T-helper 2 cell treated with Interferon-gamma antibody and Interleukin-4, amounts not matched to agents 5 μg/mL and 100 μg/mL, for 36 hours (primary cell): ENCODE measurements around the gene ABHD5.
"Not testable (repeated sequence)": the region's sequence is repeated elsewhere in the genome, so short reads cannot be mapped to it uniquely, and the experiment has no call there.

Experiments used
- DNase-seq: peaks from one replicate; pipeline ENCODE4 v3.0.0; 2021; ENCODE audit warnings: low spot score
- H3K27ac Mint-ChIP-seq: one replicate; pipeline ENCODE4 v1.8.0; 2021; ENCODE audit warnings: mild to moderate bottlenecking, mixed read lengths
- H3K27me3 Mint-ChIP-seq: one replicate; pipeline ENCODE4 v1.8.0; 2021; ENCODE audit warnings: low read depth, mixed read lengths
- H3K36me3 Mint-ChIP-seq: one replicate; pipeline ENCODE4 v1.8.0; 2021; ENCODE audit warnings: low read depth, mixed read lengths
- H3K4me1 Mint-ChIP-seq: one replicate; pipeline ENCODE4 v1.8.0; 2021; ENCODE audit warnings: low read depth, mixed read lengths
- H3K4me3 Mint-ChIP-seq: one replicate; pipeline ENCODE4 v1.8.0; 2022; ENCODE audit warnings: mild to moderate bottlenecking, moderate library complexity, mixed read lengths
- H3K9me3 Mint-ChIP-seq: one replicate; pipeline ENCODE4 v1.8.0; 2021; ENCODE audit warnings: mixed read lengths

The ABHD5 gene

DNA sequence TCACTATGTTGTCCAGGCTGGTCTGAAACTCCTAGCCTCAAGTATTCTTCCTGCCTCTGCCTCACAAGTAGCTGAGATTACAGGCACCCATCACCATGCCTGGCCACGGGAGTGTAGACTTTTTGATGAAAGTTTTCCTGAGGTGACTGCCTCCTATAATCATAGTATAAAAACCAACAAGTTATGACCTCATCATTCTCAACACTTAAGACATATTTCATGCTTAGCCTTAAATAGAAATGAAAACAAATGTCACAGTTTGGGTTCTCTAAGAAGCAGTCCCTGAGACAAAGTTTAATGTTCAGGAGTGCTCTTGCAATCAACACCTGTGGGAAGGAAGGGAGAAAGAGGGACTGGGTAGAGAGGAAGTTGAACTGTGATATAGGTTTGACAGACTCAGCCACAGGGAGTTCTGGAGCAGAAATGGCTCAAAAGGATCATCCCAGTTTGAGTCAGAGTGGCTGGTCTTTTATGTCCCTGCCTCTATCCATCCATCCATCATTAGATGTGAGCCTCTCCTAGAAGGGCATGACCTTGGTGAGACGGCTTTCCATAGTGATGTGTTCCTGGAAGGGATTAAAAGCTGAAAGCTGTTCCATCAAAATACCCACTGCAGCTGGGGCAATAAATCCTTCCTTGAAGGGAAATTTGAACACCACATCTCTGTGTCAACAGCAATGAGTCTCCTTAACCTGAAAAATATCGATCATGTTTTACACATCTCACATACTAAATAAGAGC lies 16.2 kb upstream of the ABHD5 start:
- no peak for DNase-seq
- Mint-ChIP-seq H3K9me3 (no peaks in the 10 kb centered on the region), H3K4me3 (no peak overlapping the region), H3K27ac (no peak overlapping the region), H3K27me3 (peaks cover 7% of the 10 kb centered on the region), H3K36me3 (no peaks in the 10 kb centered on the region), H3K4me1 (no peaks in the 10 kb centered on the region)

DNA sequence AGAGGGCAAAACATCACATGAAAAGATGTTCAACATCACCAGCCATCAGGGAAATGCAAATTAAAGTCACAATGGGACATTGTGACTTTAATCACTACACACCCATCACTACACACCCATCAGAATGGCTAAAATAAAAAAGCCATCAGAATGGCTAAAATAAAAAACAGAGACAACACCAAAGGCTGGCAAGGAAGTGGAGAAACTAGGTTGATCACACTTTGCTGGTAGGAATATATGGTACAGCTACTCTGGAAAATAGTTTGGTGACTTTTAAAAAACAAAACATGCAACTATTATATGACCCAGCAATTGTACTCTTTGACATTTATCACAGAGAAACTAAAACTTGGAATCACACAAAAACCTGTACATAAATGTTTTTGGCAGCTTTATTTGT lies 15.1 kb upstream of the ABHD5 start:
- H3K36me3 Mint-ChIP-seq = no peaks in the 10 kb centered on the region
- no peak overlapping the region for H3K4me3 Mint-ChIP-seq
- H3K27ac Mint-ChIP-seq = no peak overlapping the region
- H3K9me3 Mint-ChIP-seq = no peaks in the 10 kb centered on the region
- H3K27me3 Mint-ChIP-seq = peaks cover 7% of the 10 kb centered on the region
- DNase-seq = no peak
- H3K4me1 Mint-ChIP-seq = no peaks in the 10 kb centered on the region

DNA sequence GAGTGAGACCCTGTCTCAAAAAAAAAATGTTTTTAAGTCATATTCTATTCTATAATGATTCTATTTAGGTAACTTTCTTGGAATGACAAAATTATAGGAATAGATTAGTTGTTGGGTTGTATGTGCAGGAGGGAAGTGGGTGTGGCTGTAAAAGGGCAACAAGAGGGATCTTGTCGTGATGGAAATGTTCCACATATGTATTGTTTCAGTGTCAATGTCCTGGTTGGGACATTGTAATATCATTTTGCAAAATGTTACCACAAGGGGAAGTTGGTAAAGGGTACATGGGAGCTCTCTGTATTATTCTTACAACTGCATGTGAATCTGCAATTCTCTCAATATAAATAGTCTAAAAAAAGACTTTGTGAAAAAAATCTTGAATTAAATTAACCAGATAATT lies 14.3 kb upstream of the ABHD5 start:
- Mint-ChIP-seq H3K9me3 (no peaks in the 10 kb centered on the region), H3K4me3 (no peak overlapping the region), H3K36me3 (no peaks in the 10 kb centered on the region), H3K27me3 (peaks cover 4% of the 10 kb centered on the region), H3K4me1 (no peaks in the 10 kb centered on the region), H3K27ac (no peak overlapping the region)
- DNase-seq = no peak

- H3K4me1 Mint-ChIP-seq, H3K27ac Mint-ChIP-seq, DNase-seq, H3K9me3 Mint-ChIP-seq, H3K36me3 Mint-ChIP-seq, H3K4me3 Mint-ChIP-seq, H3K27me3 Mint-ChIP-seq: not testable (repeated sequence)
Observed at GRCh38 chr3:43678375-43678774, 12.4 kb upstream of the ABHD5 start.

- H3K9me3 Mint-ChIP-seq, H3K4me1 Mint-ChIP-seq, H3K27me3 Mint-ChIP-seq, H3K27ac Mint-ChIP-seq, DNase-seq, H3K36me3 Mint-ChIP-seq, H3K4me3 Mint-ChIP-seq: not testable (repeated sequence)
Observed at GRCh38 chr3:43678887-43679449, 11.8 kb upstream of the ABHD5 start.

- H3K27me3 Mint-ChIP-seq, H3K9me3 Mint-ChIP-seq, H3K4me3 Mint-ChIP-seq, DNase-seq, H3K36me3 Mint-ChIP-seq, H3K27ac Mint-ChIP-seq, H3K4me1 Mint-ChIP-seq: not testable (repeated sequence)
Observed at GRCh38 chr3:43680857-43681256, 9.9 kb upstream of the ABHD5 start.

GRCh38 chr3:43684944-43685343 lies 5.8 kb upstream of the ABHD5 start:
- Mint-ChIP-seq H3K9me3 (no peaks in the 10 kb centered on the region), H3K27me3 (peaks cover 9% of the 10 kb centered on the region)

DNA sequence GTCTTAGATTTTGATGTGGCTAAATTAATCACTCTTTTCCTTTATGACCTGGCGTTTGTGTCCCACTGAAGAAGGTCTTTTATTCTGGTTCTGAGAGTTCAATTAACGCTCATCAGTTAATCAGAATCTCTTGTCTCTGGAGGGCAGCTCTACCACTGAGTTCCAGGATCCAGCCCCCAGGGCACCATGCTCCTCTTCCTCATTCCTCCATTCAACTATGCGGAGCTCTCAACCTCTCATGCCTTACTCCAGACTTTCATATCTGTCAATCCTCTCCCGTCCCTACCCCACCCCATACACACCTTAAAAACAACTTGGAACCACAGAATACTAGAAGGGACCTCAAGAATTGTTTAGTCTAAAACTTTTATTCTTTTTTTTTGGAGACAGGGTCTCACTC lies 4.8 kb upstream of the ABHD5 start:
- peaks cover 5% of the 10 kb centered on the region for H3K4me1 Mint-ChIP-seq
- peaks cover 13% of the 10 kb centered on the region for H3K27me3 Mint-ChIP-seq
- H3K4me3 Mint-ChIP-seq = no peak overlapping the region
- H3K36me3 Mint-ChIP-seq = no peaks in the 10 kb centered on the region
- H3K27ac Mint-ChIP-seq = no peak overlapping the region
- H3K9me3 Mint-ChIP-seq = no peaks in the 10 kb centered on the region
- no peak for DNase-seq

More at GRCh38 chr3:43684944-43685343, 5.8 kb upstream of the ABHD5 start:
- DNase-seq = no peak
- Mint-ChIP-seq H3K4me3 (no peak overlapping the region), H3K27ac (no peak overlapping the region), H3K36me3 (no peaks in the 10 kb centered on the region), H3K4me1 (peaks cover 1% of the 10 kb centered on the region)

DNA sequence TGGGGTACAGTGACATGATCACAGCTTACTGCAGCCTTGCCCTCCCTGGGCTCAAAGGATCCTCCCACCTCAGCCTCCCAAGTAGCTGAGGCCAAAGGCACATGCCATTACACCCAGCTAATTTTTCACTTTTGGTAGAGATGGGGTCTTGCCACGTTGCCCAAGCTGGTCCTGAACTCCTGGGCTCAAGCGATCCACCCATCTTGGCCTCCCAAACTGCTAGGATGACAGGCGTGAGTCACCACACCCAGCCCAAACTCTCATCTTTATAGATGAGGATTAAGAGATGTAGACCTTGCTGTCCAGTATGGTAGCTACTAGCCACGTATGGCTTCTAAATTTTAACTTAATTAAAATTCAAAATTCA lies 4.4 kb upstream of the ABHD5 start:
- no peak overlapping the region for H3K4me3 Mint-ChIP-seq
- no peak overlapping the region for H3K27ac Mint-ChIP-seq
- H3K36me3 Mint-ChIP-seq = no peaks in the 10 kb centered on the region
- no peaks in the 10 kb centered on the region for H3K9me3 Mint-ChIP-seq
- H3K27me3 Mint-ChIP-seq = peaks cover 13% of the 10 kb centered on the region
- no peak for DNase-seq
- H3K4me1 Mint-ChIP-seq = peaks cover 5% of the 10 kb centered on the region

DNA sequence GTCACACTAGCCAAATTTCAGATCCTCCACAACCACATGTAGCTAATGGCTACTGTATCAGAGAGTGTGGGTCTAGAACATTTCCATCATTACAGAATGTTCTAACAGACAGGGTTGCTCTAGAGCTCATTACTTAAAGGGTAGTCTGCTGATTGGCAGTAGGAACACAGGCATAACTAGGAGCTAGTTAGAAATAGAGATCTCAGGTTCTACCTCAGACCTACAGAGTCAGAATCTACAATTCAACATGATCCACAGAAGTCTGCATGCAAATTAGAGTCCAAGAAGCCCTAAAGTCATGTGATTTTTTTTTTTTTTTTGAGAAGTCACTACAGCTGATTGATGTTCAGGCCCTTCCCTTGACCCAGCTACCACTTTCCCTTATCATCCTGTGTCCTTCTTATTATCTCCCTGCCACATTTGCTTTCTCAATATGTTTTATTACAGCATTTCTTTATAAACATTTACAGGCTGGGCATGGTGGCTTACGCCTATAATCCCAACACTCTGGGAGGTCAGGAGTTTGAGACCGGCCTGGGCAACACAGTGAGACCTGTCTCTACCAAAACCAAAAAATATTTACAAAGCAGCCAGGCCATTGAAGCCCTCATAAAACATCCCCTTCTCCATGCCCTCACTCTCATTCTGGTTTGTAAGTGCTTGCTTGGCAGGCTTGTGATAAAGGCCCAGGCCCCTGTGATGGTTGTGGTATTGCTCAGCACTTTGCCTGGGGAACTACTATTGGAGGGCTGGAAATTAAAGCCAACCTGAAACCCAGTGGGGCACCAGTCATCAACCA lies 3.8 kb upstream of the ABHD5 start:
- Mint-ChIP-seq H3K27ac (no peak overlapping the region), H3K36me3 (no peaks in the 10 kb centered on the region), H3K4me3 (no peak overlapping the region), H3K4me1 (peaks cover 9% of the 10 kb centered on the region), H3K27me3 (peaks cover 12% of the 10 kb centered on the region), H3K9me3 (no peaks in the 10 kb centered on the region)
- DNase-seq = no peak

- Mint-ChIP-seq H3K9me3 (no peaks in the 10 kb centered on the region), H3K27me3 (peaks cover 10% of the 10 kb centered on the region), H3K4me3 (no peak overlapping the region), H3K27ac (no peak overlapping the region), H3K36me3 (no peaks in the 10 kb centered on the region), H3K4me1 (peaks cover 13% of the 10 kb centered on the region)
- no peak for DNase-seq
Observed at GRCh38 chr3:43687499-43687811, 3.3 kb upstream of the ABHD5 start.

- no peak overlapping the region for H3K4me3 Mint-ChIP-seq
- no peaks in the 10 kb centered on the region for H3K36me3 Mint-ChIP-seq
- H3K4me1 Mint-ChIP-seq = peaks cover 18% of the 10 kb centered on the region
- H3K27ac Mint-ChIP-seq = no peak overlapping the region
- H3K27me3 Mint-ChIP-seq = peaks cover 10% of the 10 kb centered on the region
- H3K9me3 Mint-ChIP-seq = no peaks in the 10 kb centered on the region
- no peak for DNase-seq
Observed at GRCh38 chr3:43688245-43688650, 2.5 kb upstream of the ABHD5 start.

DNA sequence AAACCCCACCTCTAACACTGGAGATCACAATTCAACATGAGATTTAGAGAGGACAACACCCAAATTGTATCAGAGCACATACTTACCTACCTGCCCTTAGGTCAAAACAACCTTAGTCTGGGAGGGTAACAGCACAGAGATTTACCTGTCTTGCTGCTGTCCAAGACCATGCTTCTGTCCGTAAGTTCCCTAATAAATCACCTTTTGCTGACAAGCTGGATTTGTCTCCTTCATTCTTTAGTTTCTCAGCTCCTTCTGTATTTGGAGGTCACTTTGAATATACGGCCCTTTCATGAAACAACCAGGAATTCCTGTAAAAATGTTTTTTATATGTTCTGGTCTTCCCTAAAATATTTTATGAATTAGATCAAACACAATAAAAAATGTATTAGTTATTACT lies 1.6 kb upstream of the ABHD5 start:
- Mint-ChIP-seq H3K27ac (no peak overlapping the region), H3K4me1 (peaks cover 21% of the 10 kb centered on the region), H3K27me3 (peaks cover 10% of the 10 kb centered on the region), H3K9me3 (no peaks in the 10 kb centered on the region), H3K36me3 (no peaks in the 10 kb centered on the region), H3K4me3 (no peak overlapping the region)
- no peak for DNase-seq

DNA sequence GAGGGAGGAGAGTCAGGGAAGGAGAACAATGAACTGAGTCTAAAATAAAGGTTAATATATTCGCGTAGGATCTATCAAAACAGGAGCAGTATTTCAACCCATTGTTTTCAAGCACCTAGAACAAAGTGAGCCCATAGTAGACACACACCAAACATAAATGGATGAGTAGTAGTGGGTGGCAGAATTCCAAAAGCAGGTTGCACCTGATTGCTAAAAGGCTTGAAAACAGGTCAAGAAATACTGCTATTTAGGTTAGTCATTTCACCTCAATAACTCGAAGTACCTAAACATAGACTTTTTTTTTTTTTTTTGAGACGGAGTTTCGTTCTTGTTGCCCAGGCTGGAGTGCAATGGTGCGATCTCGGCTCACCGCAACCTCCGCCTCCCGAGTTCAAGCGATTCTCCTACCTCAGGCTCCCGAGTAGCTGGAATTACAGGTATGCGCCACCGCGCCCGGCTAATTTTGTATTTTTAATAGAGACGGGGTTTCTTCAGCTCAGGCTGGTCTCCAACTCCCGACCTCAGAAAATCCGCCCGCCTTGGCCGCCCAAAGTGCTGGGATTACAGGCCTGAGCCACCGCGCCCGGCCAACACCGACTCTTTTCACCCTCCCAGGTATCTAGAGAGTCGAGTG lies 855 bp upstream of the ABHD5 start:
- Mint-ChIP-seq H3K36me3 (no peaks in the 10 kb centered on the region), H3K4me1 (peaks cover 21% of the 10 kb centered on the region), H3K9me3 (no peaks in the 10 kb centered on the region), H3K27ac (peak overlapping the region; percentile 71), H3K4me3 (peak overlapping the region; percentile 89), H3K27me3 (peaks cover 10% of the 10 kb centered on the region)
- no peak for DNase-seq
